ENCODE results near the gene EN2.

EN2 gene

GRCh38 chr7:155508376-155509358 is 50.7 kb downstream of the EN2 start:
- DNase-seq (ENCODE audit: low read depth in 2 of 2), result no peak

GRCh38 chr7:155509359-155509724 is 51.4 kb downstream of the EN2 start:
- DNase-seq (ENCODE audit: low read depth in 2 of 2), result no peak

GRCh38 chr7:155509725-155510551 is 52.0 kb downstream of the EN2 start:
- no peak for DNase-seq (ENCODE audit: low read depth in 2 of 2)

GRCh38 chr7:155510975-155511701 is 53.2 kb downstream of the EN2 start:
- no peak for DNase-seq (ENCODE audit: low read depth in 2 of 2)

GRCh38 chr7:155511702-155511996 is 53.7 kb downstream of the EN2 start:
- no peak for DNase-seq (ENCODE audit: low read depth in 2 of 2)

- no peak for DNase-seq (ENCODE audit: low read depth in 2 of 2)
Observed at GRCh38 chr7:155512246-155512887, 54.4 kb downstream of the EN2 start.

- DNase-seq (ENCODE audit: low read depth in 2 of 2), result no peak
Observed at GRCh38 chr7:155513543-155514285, 55.8 kb downstream of the EN2 start.

- DNase-seq (ENCODE audit: low read depth in 2 of 2), result no peak
Observed at GRCh38 chr7:155514296-155514695, 56.4 kb downstream of the EN2 start.

All from stimulated activated CD8-positive, alpha-beta memory T cell treated with anti-CD3 and anti-CD28 coated beads, Interleukin-15, amount 100 ng/mL, for 4 hours (primary cell).